Activated CD8-positive, alpha-beta memory T cell treated with anti-CD3 and anti-CD28 coated beads, Interleukin-2, amount 50 U/mL, for 4 hours (primary cell): ENCODE measurements around the gene WDFY2.
A peak's percentile ranks its signal among the peaks of the same experiment; 100 is the strongest.

Experiments
- DNase-seq: peaks from one replicate; pipeline ENCODE4 v3.0.0-alpha.2; 2020

Gene WDFY2

DNA sequence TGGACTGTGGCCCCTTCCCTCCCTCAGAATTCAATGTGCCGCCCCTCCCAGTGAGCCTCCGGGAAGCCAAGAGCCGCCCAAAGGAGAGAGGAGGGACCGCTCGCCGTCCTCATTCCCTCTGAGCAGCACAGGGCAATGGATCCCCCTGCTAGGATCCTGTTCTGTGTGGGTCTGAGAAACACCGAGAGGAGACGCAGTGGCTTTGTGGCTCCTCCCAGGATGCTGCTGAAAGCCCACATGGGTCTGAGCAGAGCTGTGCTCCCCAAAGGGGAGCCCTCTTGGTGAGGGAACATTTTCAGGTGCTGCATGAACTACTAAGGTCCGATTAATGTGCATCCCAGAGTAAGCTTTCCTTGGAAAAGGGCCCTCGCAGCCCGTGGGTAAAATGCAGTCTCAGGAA, 189.3 kb downstream of the WDFY2 start:
- DNase-seq, result no peak

DNA sequence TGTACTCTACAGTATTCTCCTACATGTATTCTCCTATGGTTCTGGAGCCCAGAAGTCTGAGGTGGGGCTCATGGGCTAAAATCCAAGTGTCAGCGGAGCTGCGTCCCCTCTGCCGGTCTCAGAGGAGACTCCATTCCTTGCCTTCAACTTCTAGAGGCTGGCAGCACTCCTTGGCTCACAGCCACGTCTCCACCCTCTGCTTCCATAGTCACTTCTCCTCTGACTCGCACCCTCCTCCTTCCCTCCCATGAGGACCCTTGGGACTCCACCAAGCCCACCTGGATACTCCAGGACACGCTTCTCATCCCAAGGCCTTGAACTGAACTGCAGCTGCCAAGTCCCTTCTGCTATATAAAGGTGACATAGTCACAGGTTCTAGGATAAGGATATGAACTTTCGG, 191.9 kb downstream of the WDFY2 start:
- no peak for DNase-seq

DNA sequence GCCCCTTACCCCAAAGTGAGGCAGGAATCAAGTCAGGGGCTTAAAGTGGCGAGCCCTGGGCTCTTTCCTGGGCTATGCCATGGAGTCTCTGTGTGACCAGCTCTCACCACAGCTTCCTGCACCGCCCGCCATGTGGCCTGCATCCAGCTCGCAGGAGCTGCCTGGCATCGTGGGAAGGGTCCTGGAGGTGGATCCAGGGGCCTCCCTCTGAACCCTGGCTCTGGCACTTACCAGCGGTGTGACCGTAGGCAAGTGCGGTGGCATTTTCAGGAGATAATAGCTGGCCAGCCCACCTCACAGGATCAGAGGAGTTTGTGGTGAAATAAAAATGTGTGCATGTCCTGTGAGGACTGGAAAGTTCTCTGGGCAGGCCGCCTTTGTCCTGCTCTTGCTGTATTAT, 193.7 kb downstream of the WDFY2 start:
- no peak for DNase-seq

DNA sequence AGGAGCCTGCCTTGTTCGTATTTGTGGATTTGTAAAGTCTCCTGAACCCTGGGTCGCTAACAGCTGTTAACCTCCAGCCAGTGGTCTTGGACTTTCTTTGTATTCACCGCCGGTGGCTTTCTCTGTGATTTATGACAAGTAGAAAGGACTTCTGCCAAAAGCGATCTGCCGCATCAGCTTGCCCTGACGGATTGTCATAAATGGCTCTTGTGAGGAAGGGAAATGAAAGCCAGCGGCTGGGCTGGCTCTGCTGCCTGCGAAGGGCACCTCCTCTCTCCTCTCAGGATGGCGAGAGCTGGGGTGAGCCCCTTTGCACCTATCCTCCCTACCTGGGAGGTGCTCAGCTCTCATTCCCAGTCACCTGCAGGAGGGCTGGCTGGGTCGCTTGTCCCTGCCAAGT, 194.1 kb downstream of the WDFY2 start:
- DNase-seq, result no peak

DNA sequence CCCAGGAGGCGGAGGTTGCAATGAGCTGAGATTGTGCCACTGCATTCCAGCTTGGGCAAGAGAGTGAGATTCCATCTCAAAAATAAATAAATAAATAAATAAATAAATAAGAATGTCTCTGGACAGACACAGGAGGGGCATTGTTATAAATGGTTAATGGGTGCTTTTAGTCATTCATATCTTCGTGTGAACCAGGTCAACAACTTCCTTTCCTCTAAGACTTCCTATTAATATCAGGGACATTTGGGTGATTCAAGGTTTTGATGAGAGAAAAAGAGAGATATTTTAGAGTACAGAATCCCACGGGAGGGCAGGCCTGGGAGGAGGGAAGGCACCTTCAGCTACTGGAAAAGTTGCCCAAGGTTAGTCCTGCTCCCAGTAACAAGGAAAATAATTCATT, 195.8 kb downstream of the WDFY2 start:
- no peak for DNase-seq

DNA sequence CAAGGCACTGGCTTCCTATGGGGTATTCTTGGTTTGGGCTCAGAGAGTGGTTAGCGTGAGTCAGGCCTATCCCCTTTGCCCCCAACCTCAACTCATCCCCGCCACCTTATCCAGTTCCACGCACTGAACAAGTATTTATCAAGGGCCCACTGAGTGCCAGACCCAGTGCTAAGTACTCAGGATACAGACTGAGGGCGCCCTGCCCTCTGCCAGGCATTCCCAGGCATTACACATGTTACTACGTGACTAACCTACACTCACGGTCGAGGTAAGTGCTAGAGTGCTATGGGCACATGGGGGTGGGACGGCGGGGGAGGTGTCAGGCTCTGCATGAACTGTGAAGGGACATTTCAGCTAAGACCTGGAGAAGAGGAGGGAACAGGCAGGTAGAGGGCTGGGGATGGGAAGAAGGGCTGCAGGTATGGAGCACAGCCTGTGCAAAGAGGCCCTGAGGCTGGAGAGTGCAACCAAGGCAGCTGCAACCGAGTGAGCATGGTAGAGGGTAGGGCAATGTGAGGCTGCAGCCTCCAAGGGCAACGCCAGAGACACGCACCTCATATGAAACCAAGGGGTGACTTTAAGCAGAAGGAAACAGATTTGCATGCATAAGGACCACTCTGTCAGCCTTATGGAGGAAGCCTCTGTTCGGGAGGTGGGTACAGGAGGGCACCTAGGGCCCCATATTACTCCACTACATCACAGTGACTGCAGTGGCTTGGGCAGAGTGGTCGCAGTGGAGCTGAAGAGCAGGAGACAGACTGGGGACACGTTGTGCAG, 197.2 kb downstream of the WDFY2 start:
- DNase-seq, result no peak

DNA sequence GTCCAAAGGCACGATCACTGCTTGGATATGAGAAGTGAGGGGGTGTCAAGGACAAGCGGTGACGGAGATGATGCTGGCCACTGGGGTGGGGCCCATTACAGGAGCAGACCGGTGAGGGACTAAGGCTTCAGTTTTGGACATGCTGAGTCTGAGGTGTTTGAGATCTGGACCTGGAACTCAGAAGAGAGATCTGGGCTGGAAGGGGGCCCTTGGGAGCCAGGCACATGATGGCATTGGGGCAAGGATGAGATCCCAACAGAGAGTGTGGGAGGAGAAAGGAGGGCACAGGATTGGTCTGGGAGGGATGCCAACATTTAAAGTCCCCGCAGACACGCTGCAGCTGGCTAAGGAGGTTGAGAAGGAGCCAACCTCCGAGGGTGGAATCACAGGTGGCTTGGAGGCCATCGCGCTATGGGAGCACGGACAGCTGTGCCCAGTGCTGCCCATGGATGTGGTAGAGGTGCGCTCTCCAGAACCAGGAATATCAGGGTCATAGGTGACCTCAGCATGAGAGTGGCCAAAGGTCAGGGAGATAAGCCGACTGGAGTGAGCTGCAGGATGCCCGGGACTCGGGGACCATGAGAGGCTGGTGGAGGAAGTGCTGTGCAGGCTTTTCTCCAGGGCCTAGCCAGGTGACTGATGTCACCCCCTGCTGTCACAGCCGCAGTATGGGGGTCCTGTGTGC, 197.9 kb downstream of the WDFY2 start:
- DNase-seq, result no peak

DNA sequence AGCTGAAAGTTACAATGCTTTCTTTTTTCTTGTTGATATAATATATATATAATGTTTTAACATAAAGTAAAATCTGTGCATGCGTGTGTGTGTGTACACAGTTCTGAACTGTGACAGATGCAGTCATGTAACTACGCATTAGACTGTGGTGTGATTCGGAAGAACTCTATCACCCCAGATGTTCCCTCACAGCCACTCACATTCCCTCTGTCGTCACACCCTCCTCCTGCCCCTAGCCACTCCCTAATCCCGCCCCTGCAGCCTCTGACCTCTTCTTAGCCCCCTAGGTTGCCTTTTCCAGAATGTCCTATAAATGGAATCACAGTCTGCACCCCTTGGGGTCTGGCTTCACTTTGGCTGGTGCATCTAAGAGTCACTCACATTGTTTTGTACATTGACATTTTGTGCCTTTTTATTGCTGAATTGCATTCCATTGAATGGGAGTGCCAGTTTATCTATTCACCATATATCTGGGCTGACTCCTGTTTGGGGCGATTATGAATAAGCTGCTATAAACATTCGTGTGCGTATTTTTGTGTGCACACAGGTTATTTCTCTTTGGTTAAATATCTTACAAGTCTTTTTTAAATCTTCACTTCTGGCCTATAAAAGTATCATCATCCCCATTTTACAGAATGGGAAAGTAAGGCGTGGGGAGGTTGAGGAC, 199.3 kb downstream of the WDFY2 start:
- no peak for DNase-seq

DNA sequence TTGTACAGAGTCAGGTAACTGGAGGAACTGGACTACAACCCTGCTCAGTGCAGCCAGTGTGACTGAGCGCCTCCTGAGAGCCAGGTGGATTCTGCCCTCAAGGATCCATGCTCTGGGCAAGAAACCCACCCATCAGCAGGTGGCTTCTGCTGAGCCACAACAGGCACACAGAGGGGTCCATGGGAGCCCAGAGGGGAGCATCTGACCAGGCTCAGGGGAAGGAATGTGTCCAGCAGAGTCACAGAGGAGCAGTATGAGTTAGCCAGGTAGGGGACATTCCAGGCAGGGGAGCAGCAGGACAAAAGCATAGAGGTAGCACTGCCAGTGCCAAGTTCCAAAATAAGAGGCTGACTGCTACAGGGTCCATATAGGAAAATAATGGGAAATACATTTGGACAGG, 199.8 kb downstream of the WDFY2 start:
- no peak for DNase-seq

DNA sequence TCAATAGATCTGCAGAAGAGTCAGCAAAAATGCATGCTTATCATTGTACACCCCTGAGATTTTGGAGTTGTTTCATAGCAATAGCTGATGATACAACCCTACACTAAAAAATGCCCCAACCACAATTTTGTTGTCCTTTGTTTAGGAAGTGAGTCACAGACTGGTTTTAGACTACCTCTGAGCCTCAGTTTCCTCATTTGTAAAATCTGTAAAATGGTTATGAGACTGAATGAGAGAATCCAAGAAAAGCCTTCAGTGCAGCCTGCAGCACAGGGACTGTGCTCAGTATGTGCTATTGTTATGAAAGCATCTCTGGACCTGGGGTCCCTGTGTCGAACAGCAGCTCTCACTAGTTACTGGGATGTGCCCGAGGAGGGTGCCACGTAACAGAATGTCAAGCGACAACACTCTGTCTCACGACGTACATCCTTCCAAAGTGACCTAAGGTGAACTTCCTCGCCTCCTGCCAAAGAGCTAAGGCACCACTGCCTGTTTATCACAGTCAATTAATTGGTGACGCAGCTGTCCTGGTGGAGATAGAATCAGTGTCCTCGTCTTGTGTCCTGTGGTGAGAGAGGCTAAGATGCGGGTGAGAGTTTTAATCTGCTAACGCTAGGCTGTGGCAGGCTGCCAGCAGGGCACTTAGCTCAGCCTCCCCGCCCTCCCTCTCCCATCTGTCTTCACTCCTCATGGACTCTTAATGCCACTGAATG, 201.6 kb downstream of the WDFY2 start:
- no peak for DNase-seq

DNA sequence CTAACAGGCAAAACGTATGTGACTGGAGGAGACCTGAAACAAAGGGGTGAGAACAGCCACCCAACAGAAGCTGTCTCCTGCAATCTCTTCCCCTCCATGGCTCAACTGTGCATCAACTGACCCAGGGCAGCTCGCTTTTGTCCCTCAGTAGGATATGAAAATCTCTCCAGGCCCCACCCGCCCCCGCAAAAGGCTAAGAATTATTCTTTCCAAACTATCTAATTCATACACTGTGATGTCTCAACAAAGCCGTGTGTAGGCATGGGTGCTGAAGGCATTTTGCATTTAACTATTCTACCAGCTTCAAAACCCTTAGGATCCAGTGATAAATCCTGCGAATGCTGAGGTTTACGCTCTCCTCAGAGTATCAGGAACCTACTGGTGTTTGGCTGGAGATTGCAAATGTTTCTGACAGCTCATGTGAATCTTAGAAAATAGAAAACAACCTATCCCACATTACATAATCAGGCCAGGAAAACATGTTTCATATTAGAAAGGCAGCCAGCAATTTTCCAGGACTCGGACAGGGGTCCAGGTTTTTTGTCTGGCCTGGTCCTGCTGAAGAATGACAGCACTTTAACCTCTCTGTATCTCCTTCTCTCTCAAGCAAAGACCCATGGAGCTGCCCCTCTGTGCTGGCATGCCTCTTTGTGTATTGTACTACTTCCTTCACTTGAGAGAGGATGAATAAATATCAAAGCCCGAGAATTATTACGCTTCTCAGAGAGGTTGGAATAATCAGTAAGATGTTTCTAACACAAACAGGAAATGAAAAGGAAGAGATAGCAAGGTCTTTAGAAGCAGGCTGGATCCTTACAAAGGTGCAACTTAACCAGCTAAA, 202.4 kb downstream of the WDFY2 start:
- DNase-seq, result no peak

DNA sequence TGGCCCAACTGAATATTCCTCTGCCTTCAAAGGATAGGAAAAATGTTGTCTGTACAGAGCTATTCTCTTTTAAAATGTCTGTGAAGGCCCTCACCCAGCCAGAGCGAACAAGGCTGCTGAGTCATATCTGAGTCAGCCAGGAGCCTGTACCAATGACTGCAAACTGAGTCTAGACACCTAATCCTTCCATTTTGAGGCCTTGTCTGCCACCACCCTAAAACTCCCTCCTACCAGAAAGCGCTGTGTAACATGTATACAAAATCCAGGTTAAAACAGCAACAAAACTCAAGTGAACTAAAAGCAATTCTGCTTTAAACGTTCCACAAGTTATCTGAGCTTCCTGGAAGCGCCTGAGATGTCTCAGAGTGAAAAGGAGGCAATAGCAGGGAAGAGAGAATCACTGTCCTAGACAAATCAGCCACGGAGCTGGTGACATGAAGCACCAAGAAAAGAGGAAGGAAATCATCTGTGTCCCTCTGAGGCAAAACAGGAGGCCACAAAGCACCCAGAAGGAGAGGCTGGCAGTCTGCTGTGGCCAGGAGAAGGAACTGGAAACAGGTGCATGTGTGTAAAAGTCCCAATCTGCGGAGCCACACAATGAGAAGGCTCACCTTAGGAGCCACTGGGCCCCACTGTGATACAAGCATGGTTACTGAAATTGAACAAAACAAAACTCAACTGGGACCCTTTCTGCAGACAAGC, 209.5 kb downstream of the WDFY2 start:
- peak; percentile 45 for DNase-seq

DNA sequence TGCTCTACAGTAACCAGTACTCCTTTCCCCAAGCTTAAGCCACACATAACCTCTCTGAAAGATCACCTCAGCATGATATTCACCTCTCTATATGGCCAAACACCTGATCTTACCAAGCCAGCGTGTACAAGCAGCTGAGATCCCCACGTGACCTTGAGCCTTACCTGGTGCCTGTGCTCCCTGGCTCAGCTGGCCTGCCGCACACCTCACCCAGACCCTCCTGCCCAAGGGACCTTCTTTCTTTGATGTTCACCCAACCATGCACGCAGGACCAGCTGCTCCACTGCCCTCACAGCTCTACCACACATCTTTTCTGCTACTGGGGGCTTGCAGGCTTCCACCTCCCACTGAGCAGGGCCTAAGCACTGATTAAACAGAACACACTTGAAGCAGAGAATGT, 210.7 kb downstream of the WDFY2 start:
- DNase-seq, result no peak

DNA sequence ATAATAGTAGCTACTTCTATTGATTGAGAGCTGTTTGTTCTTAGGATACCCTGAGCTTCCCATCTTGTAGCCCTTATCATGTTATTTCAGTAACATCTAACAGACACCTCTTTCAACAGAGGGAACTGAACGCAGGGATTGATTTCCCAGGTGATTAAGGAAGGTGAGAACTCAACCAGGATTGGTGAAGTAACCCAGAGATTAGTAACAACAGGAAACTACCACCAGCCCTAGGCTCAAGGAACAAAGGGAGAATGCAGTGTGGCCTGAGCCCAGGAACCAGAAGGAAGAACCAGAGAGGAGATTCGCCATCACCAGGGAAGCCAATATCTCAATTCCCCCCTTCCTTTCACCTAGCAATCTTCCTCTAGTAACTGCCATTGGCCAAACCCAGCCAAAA, 211.2 kb downstream of the WDFY2 start:
- DNase-seq, result no peak

DNA sequence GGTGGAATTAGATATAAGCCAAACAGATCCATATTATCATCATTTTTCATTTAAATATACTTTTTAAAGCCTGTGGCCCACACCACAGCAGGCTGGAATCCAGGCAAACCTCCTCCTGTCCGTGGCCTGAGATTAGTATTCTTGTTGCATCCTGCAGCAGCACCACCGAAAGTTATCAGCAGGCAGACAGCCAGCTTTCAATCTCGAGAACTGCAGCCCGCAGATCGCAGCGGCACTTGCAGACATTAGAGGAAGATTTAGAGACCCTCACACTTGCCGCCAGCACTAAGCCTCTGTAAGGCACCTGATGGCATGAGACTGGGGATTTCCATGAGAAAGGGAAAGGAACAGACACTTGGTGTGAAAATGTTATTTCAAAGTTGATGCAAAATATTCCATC, 212.3 kb downstream of the WDFY2 start:
- no peak for DNase-seq

DNA sequence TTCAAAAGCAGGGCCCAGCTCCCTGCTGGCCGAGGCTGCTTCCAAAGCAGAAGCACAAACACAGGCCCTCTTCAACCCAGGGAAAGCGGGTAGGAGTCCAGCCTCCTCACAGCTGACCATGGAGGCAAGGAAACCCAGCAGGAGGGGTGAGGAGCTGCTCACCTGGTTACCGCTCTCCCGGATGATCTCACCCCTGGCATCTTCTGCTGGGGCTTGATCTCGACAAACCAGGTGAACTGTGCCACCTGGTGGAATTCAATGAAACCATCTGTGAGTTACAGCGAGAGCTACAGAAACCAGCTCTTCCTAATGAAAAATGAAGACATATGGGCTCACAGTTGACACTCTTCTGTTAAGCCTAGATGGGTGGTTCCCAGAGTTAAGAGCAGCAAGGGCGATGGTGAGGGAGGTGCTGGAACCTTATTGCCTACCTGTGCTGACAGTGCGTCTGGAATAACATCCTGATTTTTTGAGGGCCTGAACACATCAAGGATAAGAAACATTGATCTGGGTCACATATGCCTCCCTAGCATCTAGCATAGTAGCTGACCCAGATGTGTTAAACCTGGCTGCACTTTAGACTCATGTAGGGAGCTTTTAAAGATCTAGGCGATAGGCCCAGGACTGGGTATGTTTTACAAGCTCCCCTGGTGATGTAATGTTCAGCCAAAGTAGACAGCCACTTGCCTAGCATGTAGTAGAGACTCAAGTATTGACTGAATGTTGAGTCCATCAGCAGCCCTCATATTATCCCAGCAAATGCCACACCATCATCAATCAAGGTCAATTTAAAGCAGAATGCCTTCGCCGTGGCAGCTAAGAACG, 213.6 kb downstream of the WDFY2 start:
- peak; percentile 61 for DNase-seq

DNA sequence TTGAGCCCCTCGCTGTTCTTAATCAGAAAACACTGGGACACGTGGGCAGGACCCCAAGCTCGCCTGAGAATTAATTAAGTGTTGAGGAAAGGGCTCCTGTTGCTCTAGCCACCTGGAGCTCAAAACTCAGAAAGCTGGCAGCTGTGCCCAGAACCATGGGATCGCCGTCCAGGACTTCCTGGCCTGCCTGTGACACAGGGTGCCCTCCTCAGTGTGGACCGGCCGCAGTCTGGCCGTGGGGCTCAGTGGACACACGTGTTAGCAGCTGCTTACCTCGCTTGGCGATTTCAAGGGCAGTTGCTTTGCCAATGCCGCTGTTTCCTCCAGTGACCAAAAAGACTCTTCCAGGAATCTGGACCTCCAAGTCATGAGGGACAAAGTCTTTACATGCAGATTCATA, 215.0 kb downstream of the WDFY2 start:
- no peak for DNase-seq

DNA sequence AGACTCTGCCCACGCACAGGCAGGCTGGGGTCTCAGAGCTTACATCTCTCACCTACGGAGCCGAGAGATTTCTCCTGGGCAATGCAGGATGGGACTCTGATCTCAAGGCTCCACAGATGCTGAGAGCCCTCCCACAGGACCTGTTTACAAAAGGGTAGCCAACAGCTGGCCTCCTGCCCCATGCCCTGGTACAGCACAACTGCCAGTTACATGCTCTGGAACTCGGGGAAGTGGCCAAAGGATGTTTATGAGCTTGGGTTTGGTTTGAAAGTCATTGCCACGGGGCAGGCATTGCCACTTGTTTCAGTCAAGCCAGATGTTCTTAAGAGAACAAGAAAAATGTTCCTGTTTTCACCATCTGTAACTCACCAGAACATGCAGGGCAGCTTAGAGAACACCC, 216.2 kb downstream of the WDFY2 start:
- no peak for DNase-seq

DNA sequence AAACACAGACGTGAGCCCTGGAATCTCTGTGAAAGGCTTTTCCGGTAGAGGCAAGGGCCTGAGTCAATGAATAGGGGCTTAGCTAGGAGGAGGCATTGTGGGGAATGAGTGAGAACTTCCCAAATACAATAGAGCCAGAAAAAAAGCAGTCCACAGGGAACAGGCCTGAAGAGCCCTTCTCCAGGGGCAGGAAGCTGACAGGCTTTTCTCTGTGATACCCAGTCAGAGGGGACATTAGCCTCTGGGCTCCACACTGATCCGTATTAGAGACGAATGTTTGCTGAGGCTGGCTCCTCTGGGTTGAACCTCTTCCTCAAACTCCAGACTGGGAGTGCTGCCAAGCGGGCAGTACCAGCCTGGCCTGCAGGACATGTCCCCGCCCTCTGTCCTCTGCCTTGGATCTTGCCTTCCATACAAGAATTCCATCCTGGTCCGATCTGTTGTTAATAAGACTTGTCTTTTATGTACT, 217.4 kb downstream of the WDFY2 start:
- DNase-seq, result no peak

DNA sequence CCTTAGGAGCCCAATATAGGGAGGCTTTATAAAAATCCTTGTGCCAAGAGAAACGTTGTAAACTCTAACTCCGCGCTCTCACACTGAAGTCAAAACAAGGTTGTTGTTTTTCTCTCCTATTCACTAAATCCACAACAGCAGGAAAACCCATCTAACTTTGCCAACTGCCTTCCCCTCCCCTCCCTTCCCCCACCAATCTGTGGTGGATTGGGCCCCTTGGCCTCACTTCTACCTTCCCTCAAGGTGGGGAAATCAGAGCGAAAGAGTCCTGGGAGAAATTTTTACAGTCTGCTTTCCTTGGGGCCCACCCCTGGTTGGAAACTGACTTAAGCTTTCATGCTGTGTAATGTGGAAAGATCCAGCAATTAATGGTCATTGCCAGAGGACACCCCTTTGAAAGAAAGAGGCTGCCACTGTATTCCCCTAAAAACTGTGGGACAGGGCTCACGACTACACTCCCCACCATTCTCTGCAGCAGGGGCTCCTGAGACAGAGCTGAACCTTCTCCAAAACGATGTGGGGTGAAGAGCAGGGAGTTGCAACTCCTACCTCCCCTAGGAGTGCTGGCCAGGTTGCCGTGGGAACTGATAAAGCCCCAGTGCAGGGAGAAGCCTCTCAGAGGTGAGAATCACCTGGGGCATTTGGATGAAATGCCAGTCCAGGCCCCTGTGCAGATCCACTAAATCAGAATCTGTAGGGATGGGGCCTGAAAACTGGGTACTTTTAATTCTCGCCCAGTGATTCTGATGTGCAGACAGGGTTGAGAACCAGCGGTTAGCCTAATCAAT, 218.6 kb downstream of the WDFY2 start:
- DNase-seq, result no peak
